Stimulated activated CD8-positive, alpha-beta memory T cell treated with anti-CD3 and anti-CD28 coated beads, Interleukin-12 subunit alpha, Interleukin-12 subunit beta, amount 100 ng/mL, for 4 hours (primary cell): ENCODE measurements around the gene CHST8.

Source experiments
- DNase-seq: peaks from one replicate; pipeline ENCODE4 v3.0.0-alpha.2; 2020; ENCODE audit warnings: low read depth

Gene CHST8

GRCh38 chr19:33737681-33738371 is 116.1 kb downstream of the CHST8 start:
- DNase-seq, result no peak

- DNase-seq, result no peak
Observed at GRCh38 chr19:33740811-33741396, 119.2 kb downstream of the CHST8 start.

DNA sequence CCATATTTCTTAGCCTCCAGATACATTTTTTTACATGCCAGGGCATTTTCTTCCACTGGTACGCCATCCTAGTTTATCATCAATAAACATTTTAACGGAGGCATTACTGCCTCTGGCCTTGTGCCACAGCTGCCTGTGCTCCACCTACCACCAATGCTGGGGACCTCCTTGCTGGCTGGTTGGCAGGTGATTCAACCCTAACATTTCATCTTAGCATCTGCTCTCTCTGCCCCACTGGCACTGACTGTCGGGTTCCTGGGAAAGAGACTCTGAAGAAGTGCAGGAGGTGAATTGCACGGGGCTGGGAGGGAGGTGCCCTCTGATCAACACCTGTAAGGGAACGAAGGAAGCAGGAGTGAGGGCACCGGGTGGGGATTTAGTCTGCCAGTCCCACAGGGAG is 123.5 kb downstream of the CHST8 start:
- DNase-seq, result no peak

- DNase-seq, result no peak
Observed at GRCh38 chr19:33746159-33746558, 124.4 kb downstream of the CHST8 start.

DNA sequence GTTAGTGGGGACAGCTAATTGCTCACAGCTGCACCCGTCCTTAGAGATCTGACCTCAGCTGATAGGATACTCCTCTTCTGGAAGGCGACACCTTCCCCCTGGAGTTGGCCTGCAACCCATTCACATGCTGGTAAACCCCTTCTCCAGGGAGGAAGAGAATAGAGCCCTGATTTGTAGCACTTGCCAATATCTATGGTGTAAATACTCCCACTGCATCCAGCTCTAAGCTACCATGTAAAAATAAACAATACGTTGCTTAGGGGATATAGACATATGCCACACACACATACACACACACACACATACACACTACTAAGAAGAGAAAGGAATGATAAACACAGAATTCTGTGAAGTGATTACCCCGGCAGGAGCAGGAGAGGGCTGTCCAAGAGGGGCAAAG is 125.5 kb downstream of the CHST8 start:
- DNase-seq, result no peak

DNA sequence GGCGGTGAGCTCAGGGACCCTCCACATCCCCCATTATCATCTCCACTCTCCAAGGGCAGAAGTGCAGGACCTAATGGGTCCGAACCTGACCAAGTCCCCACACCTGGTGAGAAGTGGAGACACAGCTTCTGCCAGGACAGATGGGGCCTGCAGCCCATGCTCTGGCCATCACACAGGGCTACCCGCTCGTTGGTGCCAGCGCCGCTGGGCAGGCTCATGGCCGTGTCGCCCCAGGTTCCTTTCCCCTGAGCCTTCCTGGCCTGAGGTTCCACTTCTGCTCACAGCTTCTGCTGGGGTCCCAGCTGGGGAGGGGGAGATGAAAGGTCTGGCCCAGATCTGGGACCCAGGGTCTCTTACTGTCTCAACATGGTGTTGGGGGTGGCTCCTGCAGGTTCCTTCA is 126.5 kb downstream of the CHST8 start:
- DNase-seq, result no peak

GRCh38 chr19:33749016-33749415 is 127.3 kb downstream of the CHST8 start:
- DNase-seq, result no peak

GRCh38 chr19:33749619-33750175 is 127.9 kb downstream of the CHST8 start:
- no peak for DNase-seq

DNA sequence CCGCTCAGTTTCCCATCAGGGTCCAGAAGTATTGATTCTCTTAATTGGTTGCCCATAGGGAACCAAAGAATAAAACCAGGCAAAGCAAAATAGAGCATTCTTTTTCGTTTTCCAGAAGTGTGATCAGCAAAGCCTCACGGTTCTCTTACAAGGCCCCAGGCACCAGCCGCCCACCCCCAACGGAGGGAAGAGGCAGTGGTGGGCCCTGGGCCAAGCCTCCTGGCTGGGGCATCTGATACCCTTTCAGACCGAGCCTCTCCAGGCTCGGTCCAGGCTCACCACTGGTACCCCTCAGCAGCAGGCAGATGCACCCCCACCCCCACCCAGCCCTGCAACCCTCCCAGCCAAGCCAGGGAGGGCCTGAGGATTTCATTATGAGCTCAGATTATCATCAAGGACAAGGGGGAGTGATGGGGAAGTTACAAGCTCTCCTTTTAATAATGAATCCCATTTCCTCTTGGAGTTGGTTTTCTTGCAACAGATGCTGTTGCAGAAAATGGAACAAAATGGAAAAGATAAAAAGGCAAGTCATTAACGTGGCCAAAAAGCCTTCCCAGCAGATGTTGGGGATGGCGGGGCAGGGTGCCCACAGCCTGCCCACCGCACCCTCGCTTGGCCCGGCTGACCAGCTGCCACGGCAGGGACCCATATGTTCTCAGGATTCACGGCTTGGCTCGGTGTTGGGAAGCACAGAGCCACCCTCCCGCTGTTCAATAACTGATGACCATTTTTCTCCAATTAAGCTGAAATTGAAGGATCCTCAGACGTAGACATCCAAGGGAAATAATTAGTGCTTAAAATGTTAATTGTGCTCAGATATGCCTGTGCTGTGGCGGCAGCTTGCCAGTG is 129.1 kb downstream of the CHST8 start:
- no peak for DNase-seq

DNA sequence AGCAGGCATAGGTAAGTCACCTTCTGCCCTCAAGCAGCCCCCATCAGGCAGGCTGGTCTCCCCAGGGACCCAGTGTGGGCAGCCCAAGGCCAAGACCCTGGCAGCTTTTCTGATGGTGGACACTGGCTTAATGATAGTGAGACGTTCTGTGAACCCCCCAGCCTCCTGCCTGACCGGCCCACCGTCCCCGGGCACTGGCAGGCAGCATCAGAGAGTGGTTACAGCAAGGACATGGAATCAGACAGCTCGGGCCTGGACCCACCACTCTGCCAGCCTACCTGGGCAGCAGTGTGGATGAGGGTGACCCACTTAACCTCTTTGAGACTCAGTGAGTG is 129.7 kb downstream of the CHST8 start:
- DNase-seq, result no peak

DNA sequence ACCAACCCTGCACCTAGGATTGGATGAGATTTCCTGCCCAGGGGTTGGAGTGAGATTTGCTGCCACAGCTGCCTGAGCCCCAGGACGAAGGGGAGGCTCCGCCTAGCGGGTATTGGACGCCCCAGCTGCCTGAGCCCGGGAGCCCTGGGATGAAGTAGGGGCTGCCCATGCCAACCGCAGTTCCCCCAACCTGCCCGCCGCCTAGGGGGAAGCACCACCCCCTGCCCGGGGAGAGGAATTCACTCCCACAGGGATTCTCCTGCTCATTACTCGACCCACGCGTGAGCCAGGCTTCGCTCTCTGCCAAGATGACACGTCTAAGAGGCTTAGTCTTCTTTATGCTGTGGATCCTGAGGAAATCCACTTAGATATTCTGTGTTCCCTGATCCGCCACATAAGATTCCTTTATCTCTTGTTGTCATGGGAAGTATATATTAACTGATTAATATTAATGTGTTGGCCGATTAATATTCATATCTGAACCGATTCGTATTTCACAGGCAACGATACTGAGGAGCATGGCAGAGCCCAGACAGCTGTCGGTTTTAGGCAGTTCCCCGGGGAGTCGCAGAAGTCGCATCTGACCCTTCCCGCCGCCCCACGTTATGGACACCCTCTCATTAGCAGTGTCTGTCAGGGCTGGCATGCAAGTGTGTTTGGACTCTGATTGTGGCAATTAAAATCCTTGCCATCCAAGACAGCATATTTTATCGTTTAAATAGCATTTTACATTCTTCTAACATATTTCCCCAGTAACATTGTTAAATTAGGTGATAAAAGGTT is 130.5 kb downstream of the CHST8 start:
- DNase-seq, result no peak

GRCh38 chr19:33752945-33753344 is 131.2 kb downstream of the CHST8 start:
- no peak for DNase-seq

- no peak for DNase-seq
Observed at GRCh38 chr19:33754361-33754760, 132.6 kb downstream of the CHST8 start.

DNA sequence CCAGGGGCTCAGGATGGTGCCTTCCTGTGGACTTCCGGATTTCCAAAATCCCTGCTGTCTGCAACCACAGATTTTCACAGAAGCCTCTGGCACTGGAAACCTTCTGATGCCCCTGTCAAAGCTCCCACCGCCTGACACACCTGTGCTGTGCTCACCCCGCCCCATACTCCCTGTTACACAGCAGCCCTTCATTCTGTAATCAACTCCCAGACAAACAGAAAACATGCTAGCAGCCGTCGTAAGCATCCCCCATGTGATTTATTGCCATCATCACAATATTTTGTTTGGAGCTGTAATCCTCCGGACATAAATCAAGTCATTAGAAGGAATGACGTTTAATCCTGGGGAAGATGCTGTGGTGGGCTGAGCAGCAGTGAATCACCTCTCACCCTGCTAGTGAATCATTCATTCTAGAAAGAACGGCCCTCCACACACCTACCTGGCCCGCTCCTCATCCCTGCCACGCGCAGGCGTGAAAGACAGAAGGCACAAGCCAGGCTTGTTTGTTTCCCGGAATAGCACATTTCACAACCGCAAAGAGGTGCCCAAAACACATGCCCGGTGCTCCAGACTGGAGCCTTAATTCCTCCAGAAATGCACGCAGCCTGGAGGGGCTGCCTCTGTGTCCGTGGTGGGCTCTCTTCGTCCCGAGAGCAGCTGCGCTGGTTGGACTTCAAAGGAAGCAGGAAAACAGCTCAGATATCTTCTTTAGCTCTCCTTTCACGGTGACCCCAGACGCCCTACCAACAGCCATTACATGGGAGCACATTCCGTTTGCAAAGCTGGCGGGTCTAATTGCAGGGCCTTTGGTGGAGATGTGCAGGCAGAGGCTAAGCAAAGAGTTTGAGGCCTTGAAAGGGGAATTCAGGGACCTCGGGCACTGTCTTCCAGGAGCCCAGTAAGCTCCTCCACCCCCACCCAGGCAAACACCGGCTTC is 133.6 kb downstream of the CHST8 start:
- no peak for DNase-seq

DNA sequence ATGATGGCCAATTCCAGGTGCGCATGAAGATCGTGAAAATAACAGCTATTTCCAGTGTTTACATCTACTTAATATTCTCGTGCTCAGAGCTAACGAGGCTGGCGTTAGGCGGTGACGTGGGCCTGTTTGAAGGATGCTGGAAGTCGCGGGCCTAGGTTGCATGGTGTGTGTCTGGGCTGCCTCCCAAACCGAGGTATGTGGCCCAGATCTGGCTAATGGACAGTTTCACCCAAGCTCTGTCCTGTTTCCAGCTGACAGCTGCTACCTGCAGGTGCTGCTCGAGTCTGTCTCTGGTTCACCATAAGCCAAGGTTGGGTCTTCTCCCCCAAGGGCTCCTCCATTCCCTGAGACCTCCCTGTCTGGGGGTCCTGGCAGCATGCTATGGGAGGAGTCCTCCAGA is 134.4 kb downstream of the CHST8 start:
- no peak for DNase-seq

- no peak for DNase-seq
Observed at GRCh38 chr19:33758541-33759013, 136.8 kb downstream of the CHST8 start.

- DNase-seq, result no peak
Observed at GRCh38 chr19:33759356-33759755, 137.6 kb downstream of the CHST8 start.

DNA sequence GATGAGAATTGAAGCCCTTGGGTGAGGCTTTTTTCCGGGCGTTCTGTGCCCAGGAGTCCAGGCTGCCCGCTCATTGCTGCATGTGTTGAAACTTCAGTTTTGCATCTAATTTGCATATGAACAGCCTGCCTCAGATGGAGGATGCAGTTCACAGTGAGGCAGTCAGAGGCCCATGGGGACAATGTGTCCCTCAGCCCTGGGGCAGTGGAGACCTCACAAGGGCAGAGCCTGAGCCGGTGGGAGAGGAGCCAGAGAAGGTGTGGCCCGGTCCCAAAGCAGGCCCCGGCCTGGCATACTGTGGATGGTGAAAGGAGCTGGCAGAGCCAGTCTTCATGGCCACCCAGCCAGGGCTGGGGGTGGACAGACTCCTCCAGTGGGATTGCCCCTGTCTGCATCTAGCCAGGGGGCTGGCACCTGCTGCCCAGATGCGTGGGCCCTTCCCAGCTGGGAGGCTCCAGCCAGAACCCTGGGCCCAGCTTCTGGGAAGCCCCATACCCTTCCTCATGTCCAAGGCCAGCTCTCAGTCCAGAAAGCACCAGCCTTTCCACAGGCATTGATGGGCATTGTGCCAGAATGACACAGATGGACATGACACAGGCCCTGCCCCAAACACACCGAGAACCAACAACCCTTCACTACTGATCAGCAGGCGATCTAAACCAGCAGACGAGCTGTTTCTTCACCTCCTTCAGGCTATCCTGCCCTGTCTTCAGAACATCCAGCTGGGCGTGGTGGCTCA is 142.0 kb downstream of the CHST8 start:
- no peak for DNase-seq

DNA sequence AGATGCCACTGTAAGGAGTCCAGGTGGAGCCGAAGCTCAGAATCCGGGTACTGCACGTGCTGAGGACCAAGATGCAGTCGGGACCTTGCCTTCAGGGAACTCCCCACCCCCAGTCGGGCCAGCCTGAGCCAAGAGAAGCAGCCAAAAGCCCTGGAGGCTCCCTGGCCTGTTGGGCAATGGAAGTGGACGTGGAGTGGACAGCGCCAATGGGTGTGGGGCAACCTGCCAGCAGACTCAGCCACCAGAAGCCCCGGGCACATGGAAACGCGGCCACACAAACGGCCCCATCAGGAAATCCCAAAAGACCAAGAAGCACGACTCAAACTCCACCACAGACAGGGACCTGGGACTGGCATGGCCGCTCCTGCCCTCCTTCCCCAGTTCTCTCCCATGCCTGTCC is 144.9 kb downstream of the CHST8 start:
- DNase-seq, result no peak

- no peak for DNase-seq
Observed at GRCh38 chr19:33767898-33768413, 146.2 kb downstream of the CHST8 start.
